IPS-NIHi7 (cell line): Measurements from ENCODE around the gene KIAA0825.

Source experiments
- DNase-seq: peaks from one replicate; pipeline ENCODE4 v3.0.0; 2012; ENCODE audit warnings: mixed read lengths; ENCODE audit errors: extremely low spot score

The KIAA0825 gene

GRCh38 chr5:94505327-94506068 lies 112.9 kb downstream of the KIAA0825 start:
- DNase-seq: no peak

GRCh38 chr5:94503677-94504076 lies 114.7 kb downstream of the KIAA0825 start:
- no peak for DNase-seq

DNA sequence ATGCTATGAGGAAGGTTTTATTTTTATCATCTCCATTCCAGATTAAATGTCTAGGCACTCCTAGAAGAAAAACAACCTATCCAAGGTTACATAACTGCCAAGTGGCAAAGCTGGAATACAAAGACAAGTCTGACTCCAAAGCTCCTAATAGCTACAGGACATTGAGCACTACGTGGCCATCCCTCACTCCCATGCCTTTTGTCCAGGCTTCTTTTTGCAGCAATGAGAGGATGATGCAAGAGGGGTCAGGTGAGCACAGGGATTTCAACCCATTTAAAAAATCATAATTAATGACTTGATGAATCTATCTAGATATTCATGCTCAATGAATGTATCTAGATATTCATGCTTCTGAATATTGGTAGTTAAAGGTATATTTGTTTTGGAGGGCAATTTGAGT lies 117.0 kb downstream of the KIAA0825 start:
- no peak for DNase-seq

DNA sequence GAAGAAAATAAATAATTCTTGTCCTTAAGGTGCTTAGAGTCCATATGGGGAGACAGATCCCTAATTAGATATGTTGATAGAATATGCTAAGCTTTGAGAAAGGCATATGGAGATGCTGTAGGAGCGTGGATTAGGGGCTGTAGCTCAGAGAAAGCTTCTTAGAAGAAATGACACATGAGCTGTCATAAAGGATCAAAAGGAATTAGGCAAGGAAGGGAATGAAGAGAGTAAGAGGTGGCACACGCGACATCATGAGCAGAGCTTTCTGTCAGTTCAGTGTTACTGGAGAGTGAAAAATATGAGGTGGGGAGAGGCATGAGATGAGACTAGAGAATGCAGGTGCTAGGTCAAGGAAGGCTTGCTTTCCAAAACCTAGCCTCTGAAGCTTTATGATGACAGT lies 118.6 kb downstream of the KIAA0825 start:
- DNase-seq: no peak

GRCh38 chr5:94498199-94498598 lies 120.2 kb downstream of the KIAA0825 start:
- DNase-seq: no peak

GRCh38 chr5:94485067-94485466 lies 133.3 kb downstream of the KIAA0825 start:
- no peak for DNase-seq

- no peak for DNase-seq
These were observed 137.3 kb downstream of the KIAA0825 start for GRCh38 chr5:94481059-94481458.

GRCh38 chr5:94480486-94480885 lies 137.9 kb downstream of the KIAA0825 start:
- DNase-seq: no peak

GRCh38 chr5:94473936-94474335 lies 144.5 kb downstream of the KIAA0825 start:
- no peak for DNase-seq

DNA sequence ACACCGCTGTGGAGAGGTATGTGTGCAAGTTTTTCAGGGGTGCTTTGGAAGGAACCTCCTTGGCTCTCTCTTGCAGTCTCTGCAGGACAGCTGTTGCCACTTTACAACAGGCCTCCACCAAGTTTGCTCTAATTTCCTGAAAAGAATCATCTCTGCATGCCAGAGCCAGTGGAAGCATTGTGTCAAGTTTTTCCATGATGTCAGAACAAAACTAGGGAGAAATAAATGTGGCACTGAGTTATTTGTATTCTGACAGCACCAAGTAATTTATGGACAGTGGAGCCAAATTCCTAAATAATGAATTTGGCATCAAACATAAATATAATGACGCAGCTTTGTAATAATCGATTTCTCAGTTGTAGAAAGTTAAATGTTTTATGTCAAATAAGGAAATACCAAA lies 146.9 kb downstream of the KIAA0825 start:
- DNase-seq: no peak

- DNase-seq: no peak
These were observed 147.6 kb downstream of the KIAA0825 start for GRCh38 chr5:94470802-94471201.

DNA sequence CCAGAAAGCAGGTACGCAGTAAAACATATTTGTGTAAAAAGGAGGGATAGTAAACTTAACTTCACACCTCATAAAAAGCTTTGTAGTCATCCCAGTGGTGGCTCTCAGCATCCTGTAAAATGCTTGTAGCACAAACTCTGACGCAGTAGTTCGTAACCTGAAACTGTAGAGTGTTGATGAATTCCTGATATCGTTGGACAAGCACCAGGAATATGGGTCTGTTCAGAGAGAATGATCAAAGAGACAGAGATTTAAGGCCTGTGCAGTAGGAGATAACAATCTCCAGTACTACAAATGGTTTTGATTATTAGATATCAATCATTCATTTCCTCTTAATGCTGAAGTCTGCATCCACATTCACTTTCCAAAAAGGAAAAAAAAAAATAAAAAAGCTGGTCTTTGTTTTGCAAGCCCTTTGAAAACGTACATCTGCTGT lies 148.5 kb downstream of the KIAA0825 start:
- DNase-seq: no peak

- no peak for DNase-seq
These were observed 150.2 kb downstream of the KIAA0825 start for GRCh38 chr5:94467954-94468930.

DNA sequence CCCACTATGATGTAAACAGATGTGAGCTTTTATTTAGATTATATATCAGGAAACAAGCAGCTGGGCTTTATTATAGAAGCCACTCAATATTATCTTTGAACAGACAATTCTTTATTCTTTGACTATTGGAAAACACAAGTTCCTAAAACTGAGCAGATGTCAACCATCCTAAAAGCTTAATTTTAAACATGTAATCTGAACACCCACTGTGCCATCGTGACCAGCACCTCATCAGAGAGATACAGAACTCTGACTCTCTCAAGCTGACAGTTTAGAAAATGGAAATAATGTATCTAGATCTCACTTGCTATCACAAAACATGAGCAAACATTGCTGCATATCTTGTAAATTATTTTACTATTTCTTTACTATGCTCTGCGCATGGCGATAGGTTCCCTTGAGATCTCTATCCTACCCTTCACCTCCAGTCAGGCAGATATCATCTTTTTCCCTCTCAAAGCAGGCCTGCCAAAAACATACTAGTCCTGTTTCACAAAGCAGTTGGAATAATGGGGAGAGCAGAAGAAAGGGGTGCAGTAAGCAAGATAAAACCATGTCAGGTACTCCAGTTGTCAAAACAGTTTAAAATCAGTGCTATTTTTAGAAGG lies 151.0 kb downstream of the KIAA0825 start:
- no peak for DNase-seq

DNA sequence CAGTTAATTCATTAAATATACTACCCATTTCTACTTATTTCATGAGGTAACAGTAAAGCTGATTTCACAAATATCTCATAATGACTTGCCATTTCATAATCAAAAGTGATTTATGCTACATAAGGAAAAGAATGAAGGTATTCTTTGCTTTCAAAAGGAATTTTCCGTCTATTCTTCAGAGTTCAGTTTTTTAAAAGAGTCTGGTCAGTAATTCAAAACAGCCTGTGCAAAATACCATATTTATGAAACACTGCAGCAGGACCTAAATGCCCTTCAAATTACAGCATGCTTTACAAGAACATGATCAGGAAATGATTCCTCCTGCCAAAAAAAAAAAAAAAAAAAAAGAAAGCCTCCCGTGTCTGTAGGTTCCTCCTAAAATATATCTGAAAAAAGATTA lies 154.7 kb downstream of the KIAA0825 start:
- no peak for DNase-seq

GRCh38 chr5:94461131-94461530 lies 157.3 kb downstream of the KIAA0825 start:
- no peak for DNase-seq

- DNase-seq: no peak
These were observed 158.5 kb downstream of the KIAA0825 start for GRCh38 chr5:94459915-94460314.

DNA sequence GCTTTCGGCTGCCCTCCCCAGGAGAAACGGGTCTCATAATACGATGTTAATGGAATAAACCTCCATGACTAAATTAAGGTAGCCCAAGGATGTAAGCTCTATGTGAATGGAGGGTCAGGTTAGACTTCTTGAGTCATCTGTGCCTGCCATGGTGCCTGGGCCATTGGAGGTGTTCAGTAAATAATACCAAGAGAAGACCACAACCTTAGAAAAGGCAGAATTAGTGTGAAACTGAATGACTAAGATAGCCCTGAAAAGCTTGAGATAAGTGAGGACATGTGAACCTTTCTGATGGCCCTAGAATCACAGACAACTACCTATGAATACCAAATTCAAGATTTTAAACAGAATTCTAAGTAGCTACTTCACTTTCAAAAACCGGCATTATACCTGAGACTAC lies 160.6 kb downstream of the KIAA0825 start:
- no peak for DNase-seq

DNA sequence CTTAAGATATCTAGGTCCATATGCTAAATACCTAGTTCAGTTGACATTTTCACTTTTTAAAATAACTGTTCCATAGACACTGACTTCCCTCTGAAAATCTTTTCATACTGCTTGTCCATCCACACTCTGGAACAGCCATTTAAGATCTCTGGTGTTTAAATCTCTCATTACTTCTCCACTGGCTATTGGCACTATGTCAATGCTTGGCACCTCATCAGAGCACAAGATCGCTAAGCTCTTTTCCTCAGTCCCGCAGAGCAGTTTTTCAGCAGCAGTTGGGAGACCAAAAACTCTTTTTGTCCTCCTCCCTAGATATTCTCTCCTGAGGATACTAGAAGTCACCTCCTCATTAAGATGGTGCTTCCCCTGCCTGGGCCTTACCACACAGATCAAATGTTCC lies 172.7 kb downstream of the KIAA0825 start:
- DNase-seq: no peak

- DNase-seq: no peak
These were observed 175.4 kb downstream of the KIAA0825 start for GRCh38 chr5:94442991-94443390.

DNA sequence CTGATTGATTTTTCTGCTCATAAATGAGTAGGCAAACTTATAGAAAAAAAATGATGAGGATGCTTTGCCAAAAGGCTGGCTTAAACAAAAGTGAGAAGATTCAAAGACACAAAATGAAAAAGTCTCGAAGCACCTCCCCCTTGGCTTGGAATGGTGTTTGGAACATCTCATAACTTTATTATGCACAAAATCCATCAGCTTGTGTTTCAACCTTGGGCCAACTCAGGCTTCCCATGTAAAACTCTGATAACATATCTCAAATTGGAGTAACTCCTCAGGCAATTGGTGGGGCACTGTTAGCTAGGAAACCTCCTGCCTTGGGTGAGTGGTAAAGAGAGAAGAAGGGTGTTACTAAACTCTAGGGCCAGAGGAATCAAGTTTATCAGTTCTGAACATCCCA lies 176.3 kb downstream of the KIAA0825 start:
- no peak for DNase-seq

DNA sequence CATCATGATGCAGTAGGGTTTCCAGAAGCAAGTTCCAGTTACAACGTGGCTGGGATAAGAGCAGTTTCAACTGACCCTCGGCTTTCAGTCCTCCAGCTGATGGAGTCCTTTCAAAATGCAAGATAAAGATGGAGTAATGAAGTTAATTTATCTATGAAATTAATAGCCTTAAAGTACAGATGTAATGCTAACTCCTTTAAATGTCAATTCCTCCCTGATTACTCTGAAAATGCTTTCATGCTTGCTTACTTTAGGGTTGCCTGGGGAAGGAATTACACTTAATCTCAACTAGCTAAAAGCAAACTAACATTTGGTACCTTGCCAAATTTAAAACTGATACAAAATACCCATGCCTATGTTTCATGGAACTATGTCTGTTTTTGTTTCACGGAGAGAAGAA lies 178.4 kb downstream of the KIAA0825 start:
- no peak for DNase-seq
